ENCODE data around the gene STRBP. TPM values are rescaled to one million over a fixed set of nuclear protein-coding genes. Genes with fewer than 3 reads are reported as not detected.

The STRBP gene
- total and polyA plus RNA-seq, 8 donors = 16.5 to 40.4 (median 36.8) TPM

DNA sequence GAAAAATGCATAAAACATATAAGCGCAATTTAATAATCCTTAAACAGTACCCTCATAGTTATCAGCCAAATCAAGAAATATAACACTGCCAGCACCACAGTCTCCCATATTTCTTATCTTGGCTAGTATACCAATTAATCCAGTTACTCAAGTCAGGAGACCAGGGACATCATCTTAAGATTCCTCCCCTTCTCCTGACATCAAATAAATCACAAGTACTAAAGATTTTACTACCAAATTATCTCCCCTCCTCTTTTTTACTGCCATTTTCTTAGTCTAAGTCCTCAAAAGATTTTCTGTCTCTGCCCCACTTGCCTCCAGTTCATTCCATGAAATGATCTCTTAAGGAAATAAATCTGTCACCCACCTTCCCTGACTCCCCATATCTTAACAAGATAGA lies 37.0 kb downstream of the STRBP start:
- no peaks in the 10 kb centered on the region for H3K4me1 ChIP-seq
- TF ChIP-seq, protein P1, sequence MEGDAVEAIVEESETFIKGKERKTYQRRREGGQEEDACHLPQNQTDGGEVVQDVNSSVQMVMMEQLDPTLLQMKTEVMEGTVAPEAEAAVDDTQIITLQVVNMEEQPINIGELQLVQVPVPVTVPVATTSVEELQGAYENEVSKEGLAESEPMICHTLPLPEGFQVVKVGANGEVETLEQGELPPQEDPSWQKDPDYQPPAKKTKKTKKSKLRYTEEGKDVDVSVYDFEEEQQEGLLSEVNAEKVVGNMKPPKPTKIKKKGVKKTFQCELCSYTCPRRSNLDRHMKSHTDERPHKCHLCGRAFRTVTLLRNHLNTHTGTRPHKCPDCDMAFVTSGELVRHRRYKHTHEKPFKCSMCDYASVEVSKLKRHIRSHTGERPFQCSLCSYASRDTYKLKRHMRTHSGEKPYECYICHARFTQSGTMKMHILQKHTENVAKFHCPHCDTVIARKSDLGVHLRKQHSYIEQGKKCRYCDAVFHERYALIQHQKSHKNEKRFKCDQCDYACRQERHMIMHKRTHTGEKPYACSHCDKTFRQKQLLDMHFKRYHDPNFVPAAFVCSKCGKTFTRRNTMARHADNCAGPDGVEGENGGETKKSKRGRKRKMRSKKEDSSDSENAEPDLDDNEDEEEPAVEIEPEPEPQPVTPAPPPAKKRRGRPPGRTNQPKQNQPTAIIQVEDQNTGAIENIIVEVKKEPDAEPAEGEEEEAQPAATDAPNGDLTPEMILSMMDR (IDR thresholded peaks at IDR 0.05) = no peak
- H3K36me3 ChIP-seq = no peaks in the 10 kb centered on the region
- no peaks in the 10 kb centered on the region for H3K27me3 ChIP-seq
- H3K27ac ChIP-seq = no peak overlapping the region
- H3K9me3 ChIP-seq = no peaks in the 10 kb centered on the region
- ATAC-seq (no peak), DNase-seq (no peak)
- H3K4me3 ChIP-seq = no peak overlapping the region
- intact Hi-C loops (cut with DNase I) = no loop called here

GRCh38 chr9:123228967-123229366 lies 39.4 kb downstream of the STRBP start:
- Histone ChIP-seq H3K36me3 (no peaks in the 10 kb centered on the region), H3K9me3 (no peaks in the 10 kb centered on the region), H3K27ac (no peak overlapping the region), H3K4me1 (no peaks in the 10 kb centered on the region), H3K27me3 (no peaks in the 10 kb centered on the region), H3K4me3 (no peak overlapping the region)
- ATAC-seq (no peak), DNase-seq (no peak)
- intact Hi-C loops (cut with DNase I) = no loop called here
- TF ChIP-seq, protein P1 (IDR thresholded peaks at IDR 0.05) = no peak

- intact Hi-C loops (cut with DNase I) = no loop called here
- TF ChIP-seq, protein P1 (IDR thresholded peaks at IDR 0.05) = no peak
- Histone ChIP-seq H3K36me3 (no peaks in the 10 kb centered on the region), H3K27me3 (no peaks in the 10 kb centered on the region), H3K4me3 (no peak overlapping the region), H3K27ac (no peak overlapping the region), H3K9me3 (no peaks in the 10 kb centered on the region), H3K4me1 (no peaks in the 10 kb centered on the region)
- DNase-seq (no peak), ATAC-seq (no peak)
Measured at GRCh38 chr9:123225995-123226394, 42.4 kb downstream of the STRBP start.

DNA sequence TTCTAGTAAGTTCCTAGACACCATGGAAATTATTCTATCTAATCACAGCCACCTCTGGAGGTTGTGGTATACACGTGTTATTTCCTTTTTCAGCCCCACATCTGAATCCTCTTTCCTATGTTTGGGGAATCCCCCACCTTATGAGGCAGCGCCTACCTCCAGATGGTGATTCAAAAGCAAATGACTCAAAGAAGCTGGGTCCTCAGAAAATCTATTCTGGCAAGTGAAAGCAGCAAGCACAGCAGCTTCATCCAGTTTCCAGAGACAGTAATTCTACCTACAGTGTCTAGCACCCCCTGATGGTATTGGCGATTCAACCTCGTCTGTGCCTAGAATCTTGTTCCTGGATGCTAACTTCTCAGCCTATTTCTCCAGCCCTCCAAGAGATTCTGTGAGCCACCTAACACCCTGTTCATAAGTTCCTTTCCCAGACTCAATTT lies 43.0 kb downstream of the STRBP start:
- intact Hi-C loops (cut with DNase I) = no loop called here
- H3K9me3 ChIP-seq = no peaks in the 10 kb centered on the region
- no peak overlapping the region for H3K27ac ChIP-seq
- DNase-seq = no peak
- H3K27me3 ChIP-seq = no peaks in the 10 kb centered on the region
- no peak overlapping the region for H3K4me3 ChIP-seq
- no peaks in the 10 kb centered on the region for H3K36me3 ChIP-seq
- ATAC-seq = peak; percentile 79
- H3K4me1 ChIP-seq = no peaks in the 10 kb centered on the region
- TF ChIP-seq, protein P1 (IDR thresholded peaks at IDR 0.05) = peak in 1 of 2 donors; percentile 40

DNA sequence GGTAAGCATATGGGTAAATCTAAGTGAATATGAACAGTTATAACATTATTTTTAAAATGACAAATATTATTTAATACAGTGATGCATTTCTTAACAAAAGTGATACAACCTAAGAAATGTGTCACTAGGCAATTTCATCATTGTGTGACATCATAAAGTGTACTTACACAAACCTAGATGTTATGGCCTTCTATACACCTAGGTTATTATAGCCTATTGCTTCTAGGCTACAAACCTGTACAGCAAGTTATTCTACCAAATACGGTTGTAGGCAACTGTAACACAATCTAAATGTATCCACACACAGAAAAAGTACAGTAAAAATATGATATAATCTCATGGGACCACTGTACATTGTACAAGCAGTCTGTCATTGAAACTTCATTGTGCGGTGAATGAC lies 48.3 kb downstream of the STRBP start:
- Histone ChIP-seq H3K4me3 (no peak overlapping the region), H3K27me3 (no peaks in the 10 kb centered on the region), H3K27ac (no peak overlapping the region), H3K9me3 (no peaks in the 10 kb centered on the region), H3K36me3 (no peaks in the 10 kb centered on the region), H3K4me1 (no peaks in the 10 kb centered on the region)
- intact Hi-C loops (cut with DNase I) = no loop called here
- TF ChIP-seq, protein P1 (IDR thresholded peaks at IDR 0.05) = no peak
- DNase-seq (no peak), ATAC-seq (no peak)
